ENCODE data around the gene TM9SF3. TPM values are rescaled to one million over a fixed set of nuclear protein-coding genes. Genes with fewer than 3 reads are reported as not detected.

TM9SF3 gene
- total and polyA plus RNA-seq, 2 experiments from 2014 or later: 37.3 to 72.5 TPM

GRCh38 chr10:96610817-96611216 lies 24.0 kb upstream of the TM9SF3 start:
- DNase-seq (ENCODE audit: low spot score) (no peak), ATAC-seq (no peak)
- Histone ChIP-seq H3K36me3 (ENCODE audit: insufficient read depth) (no peaks in the 10 kb centered on the region), H2AFZ (no peak overlapping the region), H3K79me2 (replicated peaks; ENCODE audit: insufficient read depth) (no peaks in the 10 kb centered on the region), H4K20me1 (replicated peaks; ENCODE audit: insufficient read depth) (no peaks in the 10 kb centered on the region), H3K4me2 (no peak overlapping the region), H3K4me3 (no peak overlapping the region), H3F3A (replicated peaks; ENCODE audit: low read depth) (no peaks in the 10 kb centered on the region), H3K9me2 (ENCODE audit: insufficient read depth) (no peaks in the 10 kb centered on the region), H3K27me3 (ENCODE audit: insufficient read depth) (no peaks in the 10 kb centered on the region), H3K27ac (ENCODE audit: low read depth) (no peak overlapping the region), H3K4me1 (ENCODE audit: insufficient read depth) (no peaks in the 10 kb centered on the region)
- H3K4me3 Mint-ChIP-seq: no peak overlapping the region
- peaks cover 5% of the 10 kb centered on the region for H3K27me3 Mint-ChIP-seq (ENCODE audit: insufficient read depth, low read depth, poor library complexity)
- peaks cover 19% of the 10 kb centered on the region for H3K4me1 Mint-ChIP-seq
- no peaks in the 10 kb centered on the region for H3K9me3 Mint-ChIP-seq
- no peak for TF ChIP-seq CREB1 (CRISPR knock-in tag; IDR thresholded peaks at IDR 0.05; ENCODE audit: low read depth)
- TF ChIP-seq STAT1 (IDR thresholded peaks at IDR 0.05; ENCODE audit: unreplicated experiment): no peak
- TF ChIP-seq, protein P1, sequence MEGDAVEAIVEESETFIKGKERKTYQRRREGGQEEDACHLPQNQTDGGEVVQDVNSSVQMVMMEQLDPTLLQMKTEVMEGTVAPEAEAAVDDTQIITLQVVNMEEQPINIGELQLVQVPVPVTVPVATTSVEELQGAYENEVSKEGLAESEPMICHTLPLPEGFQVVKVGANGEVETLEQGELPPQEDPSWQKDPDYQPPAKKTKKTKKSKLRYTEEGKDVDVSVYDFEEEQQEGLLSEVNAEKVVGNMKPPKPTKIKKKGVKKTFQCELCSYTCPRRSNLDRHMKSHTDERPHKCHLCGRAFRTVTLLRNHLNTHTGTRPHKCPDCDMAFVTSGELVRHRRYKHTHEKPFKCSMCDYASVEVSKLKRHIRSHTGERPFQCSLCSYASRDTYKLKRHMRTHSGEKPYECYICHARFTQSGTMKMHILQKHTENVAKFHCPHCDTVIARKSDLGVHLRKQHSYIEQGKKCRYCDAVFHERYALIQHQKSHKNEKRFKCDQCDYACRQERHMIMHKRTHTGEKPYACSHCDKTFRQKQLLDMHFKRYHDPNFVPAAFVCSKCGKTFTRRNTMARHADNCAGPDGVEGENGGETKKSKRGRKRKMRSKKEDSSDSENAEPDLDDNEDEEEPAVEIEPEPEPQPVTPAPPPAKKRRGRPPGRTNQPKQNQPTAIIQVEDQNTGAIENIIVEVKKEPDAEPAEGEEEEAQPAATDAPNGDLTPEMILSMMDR (conservative IDR thresholded peaks at IDR 0.05; ENCODE audit: low read depth in 2 of 2): no peak
- TF ChIP-seq ZNF331 (CRISPR knock-in tag; IDR thresholded peaks at IDR 0.05; ENCODE audit: low read depth): no peak
- TF ChIP-seq NANOG (IDR thresholded peaks at IDR 0.05; ENCODE audit: borderline replicate concordance): no peak
- no peak for TF ChIP-seq ETS1 (IDR thresholded peaks at IDR 0.05)
- no peak for TF ChIP-seq ZNF462 (CRISPR knock-in tag; IDR thresholded peaks at IDR 0.05)
- TF ChIP-seq, protein P2, sequence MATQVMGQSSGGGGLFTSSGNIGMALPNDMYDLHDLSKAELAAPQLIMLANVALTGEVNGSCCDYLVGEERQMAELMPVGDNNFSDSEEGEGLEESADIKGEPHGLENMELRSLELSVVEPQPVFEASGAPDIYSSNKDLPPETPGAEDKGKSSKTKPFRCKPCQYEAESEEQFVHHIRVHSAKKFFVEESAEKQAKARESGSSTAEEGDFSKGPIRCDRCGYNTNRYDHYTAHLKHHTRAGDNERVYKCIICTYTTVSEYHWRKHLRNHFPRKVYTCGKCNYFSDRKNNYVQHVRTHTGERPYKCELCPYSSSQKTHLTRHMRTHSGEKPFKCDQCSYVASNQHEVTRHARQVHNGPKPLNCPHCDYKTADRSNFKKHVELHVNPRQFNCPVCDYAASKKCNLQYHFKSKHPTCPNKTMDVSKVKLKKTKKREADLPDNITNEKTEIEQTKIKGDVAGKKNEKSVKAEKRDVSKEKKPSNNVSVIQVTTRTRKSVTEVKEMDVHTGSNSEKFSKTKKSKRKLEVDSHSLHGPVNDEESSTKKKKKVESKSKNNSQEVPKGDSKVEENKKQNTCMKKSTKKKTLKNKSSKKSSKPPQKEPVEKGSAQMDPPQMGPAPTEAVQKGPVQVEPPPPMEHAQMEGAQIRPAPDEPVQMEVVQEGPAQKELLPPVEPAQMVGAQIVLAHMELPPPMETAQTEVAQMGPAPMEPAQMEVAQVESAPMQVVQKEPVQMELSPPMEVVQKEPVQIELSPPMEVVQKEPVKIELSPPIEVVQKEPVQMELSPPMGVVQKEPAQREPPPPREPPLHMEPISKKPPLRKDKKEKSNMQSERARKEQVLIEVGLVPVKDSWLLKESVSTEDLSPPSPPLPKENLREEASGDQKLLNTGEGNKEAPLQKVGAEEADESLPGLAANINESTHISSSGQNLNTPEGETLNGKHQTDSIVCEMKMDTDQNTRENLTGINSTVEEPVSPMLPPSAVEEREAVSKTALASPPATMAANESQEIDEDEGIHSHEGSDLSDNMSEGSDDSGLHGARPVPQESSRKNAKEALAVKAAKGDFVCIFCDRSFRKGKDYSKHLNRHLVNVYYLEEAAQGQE (IDR thresholded peaks at IDR 0.05; ENCODE audit: unreplicated experiment): no peak
- no peak for TF ChIP-seq JUNB (IDR thresholded peaks at IDR 0.05; ENCODE audit: unreplicated experiment)
- H3K27ac Mint-ChIP-seq: no peak overlapping the region
- H3K36me3 Mint-ChIP-seq (ENCODE audit: low read depth): no peaks in the 10 kb centered on the region; the same call in 2 of the 3 replicates

All from GM23338 (cell line).